Endothelial cell of umbilical vein (primary cell): ENCODE results near the gene GREB1. TPM values are rescaled to one million over a fixed set of nuclear protein-coding genes. Genes with fewer than 3 reads are reported as not detected.

Source experiments
- BruUV-seq: library from RNA; stranded (reverse); fragments of 400-500 nt; replicated peaks from 2 replicates; lab custom pipeline; 2021; lab: Mats Ljungman, UMichigan
- CTCF ChIA-PET: fragments of 300-600, 350-600 bp; sonication (Branson Sonifier 250); formaldehyde crosslinking; loops from one replicate; lab custom pipeline; 2021; ENCODE audit warnings: antibody characterized with exemption, inconsistent platforms; lab: Charles Lee
- POLR2A ChIA-PET: fragments of 300-600, 350-600 bp; sonication (Branson Sonifier 250); formaldehyde crosslinking; loops from one replicate; lab custom pipeline; 2021; ENCODE audit warnings: antibody characterized with exemption, inconsistent platforms; lab: Charles Lee
- DNase-seq: peaks from one replicate; pipeline ENCODE4 v3.0.0-alpha.2; 2011; ENCODE audit warnings: low read depth, low spot score
- FAIRE-seq: peaks from 2 replicates; lab custom pipeline; 2011; peaks lifted over from hg19 to GRCh38; lab: Jason Lieb, UNC
- H2AFZ ChIP-seq: 2 replicates; pipeline ENCODE4 v1.6.0; 2012; ENCODE audit warnings: low read depth, low read length, control low read depth, inconsistent platforms
- H3K27ac ChIP-seq: 2 replicates; pipeline ENCODE4 v1.5.1; 2011; ENCODE audit warnings: low read depth, mild to moderate bottlenecking, control low read depth, low read length, moderate library complexity; ENCODE audit not compliant: insufficient read depth
- H3K27me3 ChIP-seq, 2 experiments: 2 replicates each; pipeline versions ENCODE4 v1.6.0 to v1.6.1; 2011; ENCODE audit warnings: low read length in 2 of 2, mixed read lengths in 1 of 2; ENCODE audit not compliant: control insufficient read depth in 2 of 2, insufficient read depth in 2 of 2
- H3K36me3 ChIP-seq, 2 experiments: 2 replicates in 1 of 2; 3 replicates in 1 of 2; pipeline ENCODE4 v1.5.1; 2011; ENCODE audit warnings: low read length in 2 of 2, mild to moderate bottlenecking in 1 of 2, moderate library complexity in 1 of 2; ENCODE audit not compliant: control insufficient read depth in 2 of 2, insufficient read depth in 2 of 2; ENCODE audit errors: extremely low read depth in 1 of 2
- H3K4me1 ChIP-seq: 3 replicates; pipeline ENCODE4 v1.5.1; 2011; ENCODE audit warnings: mild to moderate bottlenecking, low read length; ENCODE audit not compliant: control insufficient read depth, insufficient read depth; ENCODE audit errors: extremely low read depth
- H3K4me2 ChIP-seq: 2 replicates; pipeline ENCODE4 v1.6.1; 2011; ENCODE audit warnings: low read length, control low read depth, mixed read lengths; ENCODE audit not compliant: insufficient read depth
- H3K4me3 ChIP-seq, 3 experiments: fragments of 200-600 bp in 1 of 3; sonication (generic), shearing (Covaris generic) in 1 of 3; replicated peaks in 1 of 3; 2 replicates each; pipeline ENCODE4 v1.5.1; 2011 to 2016; ENCODE audit warnings: control low read depth in 3 of 3, low read length in 3 of 3, mild to moderate bottlenecking in 2 of 3, inconsistent platforms in 1 of 3, low read depth in 1 of 3, moderate library complexity in 1 of 3; ENCODE audit not compliant: insufficient read depth in 1 of 3
- H3K79me2 ChIP-seq: 2 replicates; pipeline ENCODE4 v1.6.0; 2012; ENCODE audit warnings: low read length, inconsistent platforms; ENCODE audit not compliant: control insufficient read depth, insufficient read depth
- H3K9ac ChIP-seq: replicated peaks from 2 replicates; pipeline ENCODE3; 2011; ENCODE audit warnings: low read length, control low read depth; ENCODE audit not compliant: insufficient read depth; ENCODE audit errors: extremely low read depth
- H3K9me1 ChIP-seq: replicated peaks from 3 replicates; pipeline ENCODE4 v1.6.0; 2011; ENCODE audit warnings: mild to moderate bottlenecking, low read length; ENCODE audit not compliant: control insufficient read depth, insufficient read depth; ENCODE audit errors: extremely low read depth
- H3K9me3 ChIP-seq: replicated peaks from 2 replicates; pipeline ENCODE4 v1.5.1; 2012; ENCODE audit warnings: low read length, inconsistent platforms; ENCODE audit not compliant: control insufficient read depth, insufficient read depth
- H4K20me1 ChIP-seq: replicated peaks from 2 replicates; pipeline ENCODE3; 2011; ENCODE audit warnings: mild to moderate bottlenecking, low read length; ENCODE audit not compliant: control insufficient read depth, insufficient read depth; ENCODE audit errors: extremely low read depth
- EZH2 ChIP-seq: IDR thresholded peaks from 2 replicates; pipeline ENCODE4 v1.6.1; 2012; ENCODE audit warnings: borderline replicate concordance, low read depth, mild to moderate bottlenecking, moderate library complexity, low read length, inconsistent platforms; ENCODE audit not compliant: severe bottlenecking
- FOS ChIP-seq: IDR thresholded peaks from 2 replicates; pipeline ENCODE4 v1.6.1; 2011; ENCODE audit warnings: mild to moderate bottlenecking, low read length, moderate library complexity, borderline replicate concordance; ENCODE audit not compliant: insufficient read depth
- GATA2 ChIP-seq: IDR thresholded peaks from 2 replicates; pipeline ENCODE4 v1.7.0; 2011; ENCODE audit warnings: low read depth, mild to moderate bottlenecking, moderate library complexity, mixed read lengths, low read length; ENCODE audit not compliant: insufficient read length, insufficient read depth
- JUN ChIP-seq: IDR thresholded peaks from 2 replicates; pipeline ENCODE4 v1.6.1; 2011; ENCODE audit warnings: borderline replicate concordance, low read depth; ENCODE audit not compliant: insufficient read length, insufficient read depth
- MYC ChIP-seq: IDR thresholded peaks from one replicate; pipeline ENCODE4 v1.6.1; 2011; ENCODE audit warnings: mild to moderate bottlenecking, low read depth, low read length
- POLR2A ChIP-seq: IDR thresholded peaks from 2 replicates; pipeline ENCODE4 v1.6.1; 2012; ENCODE audit warnings: low read depth, mild to moderate bottlenecking, control low read depth, low read length
- POLR2AphosphoS5 ChIP-seq: IDR thresholded peaks from 2 replicates; pipeline ENCODE4 v1.6.1; 2012; ENCODE audit warnings: low read depth, mild to moderate bottlenecking, control low read depth, low read length, moderate library complexity; ENCODE audit not compliant: insufficient read depth
- dilution Hi-C: fragments of 300-500 bp; cut with MboI; formaldehyde crosslinking; loops from one replicate; pipeline ENCODE4 v1.15.0; 2019; ENCODE audit warnings: low sequenced_read_pairs; ENCODE audit not compliant: extremely low pct_ligation_motif_present
- intact Hi-C: fragments of 100-400 bp; cut with micrococcal nuclease; formaldehyde crosslinking; loops from one replicate; pipeline ENCODE4 v1.10.0; 2022
- polyA plus RNA-seq, 4 experiments: library from polyadenylated mRNA; depleted of rRNA in 3 of 4; stranded (reverse) in 3 of 4; unstranded in 1 of 4; fragments of >200 nt; gene quantifications; 2 replicates each; pipeline versions ENCODE4 v1.2.1 to v1.2.3, GENCODE V29; 2011 to 2012; ENCODE audit warnings: missing spikeins in 1 of 4
- total RNA-seq: library from RNA; stranded (reverse); gene quantifications from 2 replicates; pipeline ENCODE4 v1.2.3, GENCODE V29; 2021
- TF ChIP-seq, protein P1 (sequence below), 2 donors: IDR thresholded peaks; 1 replicate in 1 of 2; 2 replicates in 1 of 2; pipeline ENCODE4 v1.5.1; 2011; ENCODE audit warnings: low read length in 2 of 2, mild to moderate bottlenecking in 2 of 2, moderate library complexity in 2 of 2, control low read depth in 1 of 2, inconsistent platforms in 1 of 2, low read depth in 1 of 2; ENCODE audit not compliant: insufficient read depth in 1 of 2; ENCODE audit errors: extremely low read depth in 1 of 2
- TF ChIP-seq, protein P2 (sequence below): IDR thresholded peaks from 2 replicates; pipeline ENCODE4 v1.6.1; 2011; ENCODE audit not compliant: insufficient read depth, insufficient read length

The GREB1 gene
- total and polyA plus RNA-seq, 2 donors (not counting 3 experiments of a cell fraction or from before 2014, with no cell fraction given): 0.17 to 0.58 TPM

DNA sequence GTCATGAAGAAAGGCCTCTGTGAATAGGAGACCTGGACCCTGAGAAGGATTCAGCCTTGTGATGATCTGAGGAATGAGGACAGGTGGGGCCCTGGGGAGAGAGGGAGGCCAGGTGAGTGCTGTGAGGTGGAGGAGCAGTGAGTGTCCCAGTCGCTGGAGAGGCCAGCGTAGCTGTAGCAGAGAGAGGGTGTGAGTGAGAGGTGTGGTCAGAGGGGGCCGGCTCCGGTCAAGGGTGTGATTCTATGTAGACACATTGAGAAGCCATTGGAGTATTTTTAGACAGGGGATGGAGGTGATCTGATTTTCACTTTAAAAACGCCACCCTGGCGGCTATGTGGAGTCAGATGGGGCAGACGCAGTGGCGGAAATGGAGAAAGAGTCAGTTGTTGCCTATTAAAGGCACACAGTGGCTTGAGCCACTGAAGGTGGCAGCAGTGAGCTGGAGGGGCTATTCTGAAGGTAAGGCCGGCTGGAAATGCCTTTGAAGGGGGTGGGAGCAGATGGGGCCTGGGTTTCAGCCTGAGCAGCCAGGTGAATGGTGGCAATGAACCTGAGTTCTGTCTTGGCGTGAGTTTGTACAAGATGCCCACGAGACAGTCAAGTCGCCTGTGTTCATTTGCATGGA is 55.6 kb downstream of the GREB1 start:
- Histone ChIP-seq H3K9ac (no peak overlapping the region), H3K4me1 (no peaks in the 10 kb centered on the region), H2AFZ (no peak overlapping the region), H3K27me3 (no peaks in the 10 kb centered on the region), H3K9me1 (no peaks in the 10 kb centered on the region), H4K20me1 (no peaks in the 10 kb centered on the region), H3K27ac (no peak overlapping the region), H3K4me3 (no peak overlapping the region), H3K4me2 (no peak overlapping the region), H3K9me3 (no peaks in the 10 kb centered on the region), H3K36me3 (no peaks in the 10 kb centered on the region), H3K79me2 (no peaks in the 10 kb centered on the region)
- DNase-seq: no peak
- no TSS peak for BruUV-seq
- intact Hi-C loops (loop anchor here (1.0 to 2.0 kb wide), 2 partner anchors 59 to 93 kb away; no protein-coding TSS in a partner anchor), dilution Hi-C loops (no loop called here)
- FAIRE-seq: no peak
- no peak for TF ChIP-seq EZH2
- TF ChIP-seq, protein P1, sequence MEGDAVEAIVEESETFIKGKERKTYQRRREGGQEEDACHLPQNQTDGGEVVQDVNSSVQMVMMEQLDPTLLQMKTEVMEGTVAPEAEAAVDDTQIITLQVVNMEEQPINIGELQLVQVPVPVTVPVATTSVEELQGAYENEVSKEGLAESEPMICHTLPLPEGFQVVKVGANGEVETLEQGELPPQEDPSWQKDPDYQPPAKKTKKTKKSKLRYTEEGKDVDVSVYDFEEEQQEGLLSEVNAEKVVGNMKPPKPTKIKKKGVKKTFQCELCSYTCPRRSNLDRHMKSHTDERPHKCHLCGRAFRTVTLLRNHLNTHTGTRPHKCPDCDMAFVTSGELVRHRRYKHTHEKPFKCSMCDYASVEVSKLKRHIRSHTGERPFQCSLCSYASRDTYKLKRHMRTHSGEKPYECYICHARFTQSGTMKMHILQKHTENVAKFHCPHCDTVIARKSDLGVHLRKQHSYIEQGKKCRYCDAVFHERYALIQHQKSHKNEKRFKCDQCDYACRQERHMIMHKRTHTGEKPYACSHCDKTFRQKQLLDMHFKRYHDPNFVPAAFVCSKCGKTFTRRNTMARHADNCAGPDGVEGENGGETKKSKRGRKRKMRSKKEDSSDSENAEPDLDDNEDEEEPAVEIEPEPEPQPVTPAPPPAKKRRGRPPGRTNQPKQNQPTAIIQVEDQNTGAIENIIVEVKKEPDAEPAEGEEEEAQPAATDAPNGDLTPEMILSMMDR (IDR thresholded peaks at IDR 0.05; ENCODE audit: extremely low read depth in 1 of 2, insufficient read depth in 1 of 2, low read depth in 1 of 2, low read length in 2 of 2): peak in 1 of 2 donors; percentile 27
- no peak for TF ChIP-seq GATA2
- no peak for TF ChIP-seq FOS
- CTCF ChIA-PET: interaction anchor here (1.2 kb wide), 1 partner anchor 58 kb away, joined by 3 read pairs; no protein-coding TSS in a partner anchor
- POLR2A ChIA-PET: no interaction called here

DNA sequence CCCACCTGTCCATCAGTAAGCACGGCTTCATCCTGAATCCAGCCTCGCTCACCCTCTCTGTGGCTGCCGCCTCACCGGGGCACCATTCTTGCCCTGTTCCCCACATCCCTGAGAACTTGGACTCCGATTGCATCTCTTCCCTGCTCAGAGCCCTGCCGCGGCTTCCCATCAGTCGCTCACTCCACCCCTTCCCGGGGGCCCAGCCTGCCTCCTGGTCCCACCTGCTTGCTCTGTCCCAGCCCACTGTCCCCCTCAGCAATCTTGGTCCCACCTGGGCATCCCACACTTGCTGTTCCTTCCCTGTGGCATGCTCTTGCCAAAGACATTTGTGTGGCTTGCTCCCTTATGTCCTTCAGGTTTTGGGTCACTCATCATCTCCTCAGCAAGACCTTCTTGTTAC is 56.3 kb downstream of the GREB1 start:
- no TSS peak for BruUV-seq
- TF ChIP-seq FOS: no peak
- TF ChIP-seq, protein P2, sequence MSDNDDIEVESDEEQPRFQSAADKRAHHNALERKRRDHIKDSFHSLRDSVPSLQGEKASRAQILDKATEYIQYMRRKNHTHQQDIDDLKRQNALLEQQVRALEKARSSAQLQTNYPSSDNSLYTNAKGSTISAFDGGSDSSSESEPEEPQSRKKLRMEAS: no peak
- TF ChIP-seq JUN: no peak
- TF ChIP-seq EZH2: no peak
- TF ChIP-seq MYC: no peak
- no peak for TF ChIP-seq GATA2
- no peak for TF ChIP-seq POLR2A
- TF ChIP-seq, protein P1 (IDR thresholded peaks at IDR 0.05; ENCODE audit: extremely low read depth in 1 of 2, insufficient read depth in 1 of 2, low read depth in 1 of 2, low read length in 2 of 2): no peak
- TF ChIP-seq POLR2AphosphoS5: no peak
- no peaks in the 10 kb centered on the region for H3K4me1 ChIP-seq
- H2AFZ ChIP-seq: no peak overlapping the region
- H3K9me1 ChIP-seq: no peaks in the 10 kb centered on the region
- no peak overlapping the region for H3K4me2 ChIP-seq
- no peak overlapping the region for H3K4me3 ChIP-seq
- DNase-seq (no peak), FAIRE-seq (no peak)
- no peak overlapping the region for H3K9ac ChIP-seq
- intact Hi-C loops: no loop called here
- H4K20me1 ChIP-seq: no peaks in the 10 kb centered on the region
- H3K79me2 ChIP-seq: no peaks in the 10 kb centered on the region
- no peaks in the 10 kb centered on the region for H3K27me3 ChIP-seq
- dilution Hi-C loops: no loop called here
- ChIA-PET POLR2A (no interaction called here), CTCF (interaction anchor here (1.2 kb wide), 1 partner anchor 58 kb away, joined by 3 read pairs; no protein-coding TSS in a partner anchor)
- H3K9me3 ChIP-seq: no peaks in the 10 kb centered on the region
- no peak overlapping the region for H3K27ac ChIP-seq
- no peaks in the 10 kb centered on the region for H3K36me3 ChIP-seq
